Glutamatergic neuron (in vitro differentiated cells): ENCODE results near the gene KCTD12. TPM values are rescaled to one million over a fixed set of nuclear protein-coding genes. Genes with fewer than 3 reads are reported as not detected.

Experiments used
- DNase-seq: peaks from one replicate; pipeline ENCODE4 v3.0.0; 2022
- H3K27ac Mint-ChIP-seq: one replicate; pipeline ENCODE4 v1.8.0; 2020; ENCODE audit warnings: mild to moderate bottlenecking, mixed read lengths, inconsistent platforms; ENCODE audit not compliant: unreplicated experiment
- H3K27me3 Mint-ChIP-seq: one replicate; pipeline ENCODE4 v1.8.0; 2020; ENCODE audit warnings: mild to moderate bottlenecking, moderate library complexity, mixed read lengths, inconsistent platforms; ENCODE audit not compliant: unreplicated experiment
- H3K36me3 Mint-ChIP-seq: one replicate; pipeline ENCODE4 v1.8.0; 2020; ENCODE audit warnings: mild to moderate bottlenecking, mixed read lengths, inconsistent platforms; ENCODE audit not compliant: unreplicated experiment
- H3K4me1 Mint-ChIP-seq: one replicate; pipeline ENCODE4 v1.8.0; 2020; ENCODE audit warnings: mild to moderate bottlenecking, low read depth, mixed read lengths, inconsistent platforms; ENCODE audit not compliant: unreplicated experiment
- H3K4me3 Mint-ChIP-seq: one replicate; pipeline ENCODE4 v1.8.0; 2020; ENCODE audit warnings: mild to moderate bottlenecking, mixed read lengths, inconsistent platforms; ENCODE audit not compliant: unreplicated experiment
- H3K9me3 Mint-ChIP-seq: one replicate; pipeline ENCODE4 v1.8.0; 2020; ENCODE audit warnings: mild to moderate bottlenecking, moderate library complexity, mixed read lengths, inconsistent platforms; ENCODE audit not compliant: unreplicated experiment
- CTCF ChIP-seq: fragments of 200-600 bp; sonication (generic); IDR thresholded peaks from one replicate; pipeline ENCODE4 v1.5.0; 2021; ENCODE audit not compliant: partially characterized antibody, unreplicated experiment
- total RNA-seq: library from RNA; stranded (reverse); fragmentation: NEBNext Ultra II Directional; extraction: Animal tissue kit (Norgen Biotek cat#: 25700); gene quantifications from one replicate; pipeline ENCODE4 v1.2.1, GENCODE V29; 2021; ENCODE audit not compliant: unreplicated experiment

The KCTD12 gene
- total RNA-seq, 1 donor from 2014 or later: 11.3 TPM

GRCh38 chr13:76875271-76875815 is 10.9 kb downstream of the KCTD12 start:
- H3K36me3 Mint-ChIP-seq: no peaks in the 10 kb centered on the region
- TF ChIP-seq CTCF: no peak
- H3K27ac Mint-ChIP-seq: no peak overlapping the region
- H3K4me1 Mint-ChIP-seq: peaks cover 1% of the 10 kb centered on the region
- H3K27me3 Mint-ChIP-seq: no peaks in the 10 kb centered on the region
- peaks cover 2% of the 10 kb centered on the region for H3K9me3 Mint-ChIP-seq
- no peak for DNase-seq
- H3K4me3 Mint-ChIP-seq: no peak overlapping the region

- H3K4me1 Mint-ChIP-seq: peaks cover 1% of the 10 kb centered on the region
- H3K27me3 Mint-ChIP-seq: no peaks in the 10 kb centered on the region
- H3K9me3 Mint-ChIP-seq: peaks cover 2% of the 10 kb centered on the region
- no peak overlapping the region for H3K4me3 Mint-ChIP-seq
- H3K36me3 Mint-ChIP-seq: no peaks in the 10 kb centered on the region
- no peak for DNase-seq
- no peak for TF ChIP-seq CTCF
- no peak overlapping the region for H3K27ac Mint-ChIP-seq
Observed at GRCh38 chr13:76874479-76874878, 11.7 kb downstream of the KCTD12 start.

GRCh38 chr13:76873445-76873844 is 12.8 kb downstream of the KCTD12 start:
- Mint-ChIP-seq H3K4me1 (peaks cover 1% of the 10 kb centered on the region), H3K36me3 (no peaks in the 10 kb centered on the region), H3K4me3 (no peak overlapping the region), H3K27ac (no peak overlapping the region), H3K27me3 (no peaks in the 10 kb centered on the region), H3K9me3 (peaks cover 2% of the 10 kb centered on the region)
- DNase-seq: no peak
- TF ChIP-seq CTCF: no peak

- Mint-ChIP-seq H3K4me3 (no peak overlapping the region), H3K27me3 (peaks cover 2% of the 10 kb centered on the region), H3K9me3 (peaks cover 2% of the 10 kb centered on the region), H3K4me1 (peaks cover 5% of the 10 kb centered on the region), H3K36me3 (no peaks in the 10 kb centered on the region), H3K27ac (no peak overlapping the region)
- TF ChIP-seq CTCF: no peak
- DNase-seq: no peak
Observed at GRCh38 chr13:76872675-76873074, 13.5 kb downstream of the KCTD12 start.

- DNase-seq: no peak
- no peak overlapping the region for H3K27ac Mint-ChIP-seq
- no peak overlapping the region for H3K4me3 Mint-ChIP-seq
- no peaks in the 10 kb centered on the region for H3K36me3 Mint-ChIP-seq
- H3K27me3 Mint-ChIP-seq: peaks cover 2% of the 10 kb centered on the region
- no peak for TF ChIP-seq CTCF
- peaks cover 2% of the 10 kb centered on the region for H3K9me3 Mint-ChIP-seq
- H3K4me1 Mint-ChIP-seq: peaks cover 5% of the 10 kb centered on the region
Observed at GRCh38 chr13:76871432-76871831, 14.8 kb downstream of the KCTD12 start.
